NCI-H187 treated with DMSO at 0.1 percent for 48 hours (cell line): ENCODE measurements around the gene NR1H3.
"Not testable (repeated sequence)": the region's sequence is repeated elsewhere in the genome, so short reads cannot be mapped to it uniquely, and the experiment has no call there.

Experiments
- DNase-seq: peaks from one replicate; lab custom pipeline; 2025; lab: John Stamatoyannopoulos, UW

NR1H3 gene

GRCh38 chr11:47306484-47306844, 48.7 kb downstream of the NR1H3 start:
- no peak for DNase-seq

- no peak for DNase-seq
Measured at GRCh38 chr11:47308050-47308823, 50.4 kb downstream of the NR1H3 start.

DNA sequence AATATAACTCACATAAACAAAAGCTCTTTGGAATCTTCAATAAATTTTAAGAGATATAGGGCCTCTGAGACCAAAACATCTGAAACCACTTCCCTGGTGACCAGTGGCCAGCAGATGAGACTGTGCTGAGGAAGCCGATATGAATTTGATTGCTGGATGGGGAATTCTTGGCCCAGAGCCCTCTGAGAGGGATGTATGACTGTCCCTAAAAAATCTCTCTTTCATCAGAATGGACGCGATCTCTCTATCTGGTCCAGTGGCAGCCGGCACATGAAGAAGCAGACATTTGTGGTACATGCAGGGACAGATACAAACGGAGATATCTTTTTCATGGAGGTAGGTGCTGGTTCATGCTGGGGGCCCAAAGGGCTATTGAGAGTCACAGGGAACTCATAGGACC, 57.2 kb downstream of the NR1H3 start:
- DNase-seq = no peak

GRCh38 chr11:47316501-47316900, 58.7 kb downstream of the NR1H3 start:
- not testable (repeated sequence) for DNase-seq

- no peak for DNase-seq
Measured at GRCh38 chr11:47317064-47317828, 59.5 kb downstream of the NR1H3 start.

DNA sequence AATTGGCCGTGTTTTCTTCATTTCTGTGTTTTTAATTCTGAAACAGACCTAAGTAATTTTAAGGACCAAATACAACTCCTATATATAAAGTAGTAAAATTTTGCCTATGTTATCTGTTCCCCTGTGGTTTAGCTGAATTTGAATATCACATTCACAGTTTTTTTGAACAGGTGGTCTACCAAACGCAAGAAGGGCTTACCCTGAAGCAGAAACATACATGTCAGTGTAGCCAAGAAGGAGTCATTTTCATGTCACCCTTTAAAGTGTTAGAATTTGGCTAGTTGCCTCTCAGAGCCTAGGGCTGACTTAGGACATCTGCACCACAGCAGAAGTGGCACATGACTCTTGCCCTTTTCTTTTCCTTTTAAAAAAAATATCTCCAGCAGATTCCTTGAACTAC, 60.4 kb downstream of the NR1H3 start:
- no peak for DNase-seq
